Karpas-422 (cell line): ENCODE results near the gene FAM20C. TPM values are rescaled to one million over a fixed set of nuclear protein-coding genes. Genes with fewer than 3 reads are reported as not detected.
"Not testable (repeated sequence)": the region's sequence is repeated elsewhere in the genome, so short reads cannot be mapped to it uniquely, and the experiment has no call there.

ENCODE experiments used
- DNase-seq: peaks from one replicate; pipeline ENCODE4 v3.0.0-alpha.2; 2015
- H2AFZ ChIP-seq: fragments of 200-600 bp; sonication (generic); 2 replicates; pipeline ENCODE4 v1.6.1; 2014; ENCODE audit warnings: antibody characterized with exemption, low read length, mixed read lengths
- H3K27ac ChIP-seq: fragments of 200-600 bp; sonication (generic); 2 replicates; pipeline ENCODE4 v1.5.1; 2014; ENCODE audit warnings: mild to moderate bottlenecking, low read length, moderate library complexity
- H3K27me3 ChIP-seq: fragments of 200-600 bp; sonication (generic); 2 replicates; pipeline ENCODE4 v1.6.1; 2014; ENCODE audit warnings: low read length, mixed read lengths
- H3K36me3 ChIP-seq: fragments of 200-600 bp; sonication (generic); 2 replicates; pipeline ENCODE4 v1.6.1; 2014; ENCODE audit warnings: low read length, mixed read lengths; ENCODE audit not compliant: insufficient read depth
- H3K4me1 ChIP-seq: fragments of 200-600 bp; sonication (generic); 2 replicates; pipeline ENCODE4 v1.6.1; 2014; ENCODE audit warnings: mild to moderate bottlenecking, low read length, mixed read lengths
- H3K4me2 ChIP-seq: fragments of 200-600 bp; sonication (generic); 2 replicates; pipeline ENCODE4 v1.6.1; 2014; ENCODE audit warnings: low read length, low read depth, mild to moderate bottlenecking; ENCODE audit not compliant: poor library complexity, severe bottlenecking
- H3K4me3 ChIP-seq: fragments of 200-600 bp; sonication (generic); 2 replicates; pipeline ENCODE4 v1.5.1; 2014; ENCODE audit warnings: mild to moderate bottlenecking, antibody characterized with exemption, low read length, mixed read lengths
- H3K79me2 ChIP-seq: fragments of 200-600 bp; sonication (generic); 2 replicates; pipeline ENCODE4 v1.6.1; 2014; ENCODE audit warnings: mild to moderate bottlenecking, low read length, mixed read lengths
- H3K9ac ChIP-seq: fragments of 200-600 bp; sonication (generic); 2 replicates; pipeline ENCODE4 v1.6.0; 2014; ENCODE audit warnings: low read length
- H3K9me2 ChIP-seq: fragments of 200-600 bp; sonication (generic), shearing (Covaris generic); replicated peaks from 2 replicates; pipeline ENCODE4 v1.6.0; 2014; ENCODE audit warnings: mild to moderate bottlenecking, low read length, moderate library complexity; ENCODE audit not compliant: insufficient read depth
- H3K9me3 ChIP-seq: fragments of 300-700, 200-600 bp; sonication (generic); 2 replicates; pipeline ENCODE4 v1.6.1; 2014; ENCODE audit warnings: low read length, mixed read lengths
- H4K20me1 ChIP-seq: fragments of 200-600 bp; sonication (generic); 2 replicates; pipeline ENCODE4 v1.6.1; 2014; ENCODE audit warnings: mild to moderate bottlenecking, antibody characterized with exemption, low read length, low read depth; ENCODE audit not compliant: insufficient read depth
- total RNA-seq: library from RNA; depleted of rRNA; stranded (reverse); fragments of >200 nt; shearing (Covaris generic); gene quantifications from 2 replicates; pipeline ENCODE4 v1.2.3, GENCODE V29; 2014; ENCODE audit warnings: low replicate concordance

FAM20C gene
- total RNA-seq, 1 experiment from 2014 or later = not detected

- Histone ChIP-seq H3K79me2 (no peaks in the 10 kb centered on the region), H4K20me1 (no peaks in the 10 kb centered on the region), H3K4me3 (no peak overlapping the region), H2AFZ (no peak overlapping the region), H3K36me3 (no peaks in the 10 kb centered on the region), H3K4me1 (no peaks in the 10 kb centered on the region), H3K9me3 (peaks cover 31% of the 10 kb centered on the region), H3K27ac (no peak overlapping the region), H3K9ac (no peak overlapping the region), H3K4me2 (no peak overlapping the region), H3K27me3 (no peaks in the 10 kb centered on the region), H3K9me2 (no peaks in the 10 kb centered on the region)
- DNase-seq = no peak
These were observed 66.3 kb downstream of the FAM20C start for GRCh38 chr7:258476-259190.

- Histone ChIP-seq H3K9me3 (peaks cover 31% of the 10 kb centered on the region), H3K4me3 (no peak overlapping the region), H3K4me1 (no peaks in the 10 kb centered on the region), H3K27ac (no peak overlapping the region), H2AFZ (no peak overlapping the region), H3K9me2 (no peaks in the 10 kb centered on the region), H3K27me3 (no peaks in the 10 kb centered on the region), H3K4me2 (no peak overlapping the region), H3K36me3 (no peaks in the 10 kb centered on the region), H3K9ac (no peak overlapping the region), H4K20me1 (no peaks in the 10 kb centered on the region), H3K79me2 (no peaks in the 10 kb centered on the region)
- no peak for DNase-seq
These were observed 66.8 kb downstream of the FAM20C start for GRCh38 chr7:259191-259505.

GRCh38 chr7:259751-260405 is 67.5 kb downstream of the FAM20C start:
- no peaks in the 10 kb centered on the region for H3K9me2 ChIP-seq
- H3K79me2 ChIP-seq = no peaks in the 10 kb centered on the region
- H3K4me3 ChIP-seq = no peak overlapping the region
- no peak for DNase-seq
- H4K20me1 ChIP-seq = no peaks in the 10 kb centered on the region
- no peak overlapping the region for H3K4me2 ChIP-seq
- H3K4me1 ChIP-seq = no peaks in the 10 kb centered on the region
- peaks cover 34% of the 10 kb centered on the region for H3K9me3 ChIP-seq
- no peak overlapping the region for H2AFZ ChIP-seq
- H3K36me3 ChIP-seq = no peaks in the 10 kb centered on the region
- H3K27me3 ChIP-seq = no peaks in the 10 kb centered on the region
- no peak overlapping the region for H3K27ac ChIP-seq
- no peak overlapping the region for H3K9ac ChIP-seq

- Histone ChIP-seq H3K79me2 (no peaks in the 10 kb centered on the region), H3K4me1 (no peaks in the 10 kb centered on the region), H3K9ac (no peak overlapping the region), H3K27me3 (no peaks in the 10 kb centered on the region), H3K4me2 (no peak overlapping the region), H3K27ac (no peak overlapping the region), H3K36me3 (no peaks in the 10 kb centered on the region), H3K9me2 (no peaks in the 10 kb centered on the region), H3K4me3 (no peak overlapping the region), H4K20me1 (no peaks in the 10 kb centered on the region), H2AFZ (no peak overlapping the region), H3K9me3 (peaks cover 34% of the 10 kb centered on the region)
- DNase-seq = no peak
These were observed 68.3 kb downstream of the FAM20C start for GRCh38 chr7:260441-261281.

GRCh38 chr7:261341-262250 is 69.2 kb downstream of the FAM20C start:
- Histone ChIP-seq H3K4me3 (peak overlapping the region; percentile 48; the same call in 1 of the 2 replicates), H3K36me3 (no peaks in the 10 kb centered on the region), H2AFZ (no peak overlapping the region), H3K27ac (no peak overlapping the region), H4K20me1 (no peaks in the 10 kb centered on the region), H3K4me2 (no peak overlapping the region), H3K9me3 (peaks cover 34% of the 10 kb centered on the region), H3K79me2 (no peaks in the 10 kb centered on the region), H3K4me1 (no peaks in the 10 kb centered on the region), H3K9ac (no peak overlapping the region), H3K27me3 (no peaks in the 10 kb centered on the region), H3K9me2 (no peaks in the 10 kb centered on the region)
- DNase-seq = no peak

- H3K9me3 ChIP-seq = peaks cover 34% of the 10 kb centered on the region
- no peak overlapping the region for H3K4me2 ChIP-seq
- H4K20me1 ChIP-seq = no peaks in the 10 kb centered on the region
- H3K79me2 ChIP-seq = no peaks in the 10 kb centered on the region
- no peak overlapping the region for H3K9ac ChIP-seq
- H3K36me3 ChIP-seq = no peaks in the 10 kb centered on the region
- H3K9me2 ChIP-seq = no peaks in the 10 kb centered on the region
- no peaks in the 10 kb centered on the region for H3K4me1 ChIP-seq
- no peak overlapping the region for H3K27ac ChIP-seq
- no peak overlapping the region for H2AFZ ChIP-seq
- peak overlapping the region; percentile 48; the same call in 1 of the 2 replicates for H3K4me3 ChIP-seq
- DNase-seq = no peak
- H3K27me3 ChIP-seq = no peaks in the 10 kb centered on the region
These were observed 69.8 kb downstream of the FAM20C start for GRCh38 chr7:262251-262572.

GRCh38 chr7:262631-263311 is 70.4 kb downstream of the FAM20C start:
- Histone ChIP-seq H3K9me3 (peaks cover 29% of the 10 kb centered on the region), H3K4me3 (peak overlapping the region; percentile 48; the same call in 1 of the 2 replicates)
- not testable (repeated sequence) for H3K79me2 ChIP-seq, H3K27me3 ChIP-seq, H3K27ac ChIP-seq, H3K9ac ChIP-seq, H3K36me3 ChIP-seq, H4K20me1 ChIP-seq, H2AFZ ChIP-seq, DNase-seq, H3K4me1 ChIP-seq, H3K9me2 ChIP-seq, H3K4me2 ChIP-seq
